Esophagus squamous epithelium (tissue), 5 donors: ENCODE data around the gene TBCD. TPM values are rescaled to one million over a fixed set of nuclear protein-coding genes. Genes with fewer than 3 reads are reported as not detected.

Experiments used
- DNase-seq: peaks from one replicate; lab custom pipeline; 2025; lab: John Stamatoyannopoulos, UW
- H3K27ac ChIP-seq, 4 donors: fragments of 200-600 bp; sonication (generic); one replicate each; pipeline ENCODE4 v1.5.1; 2016 to 2019; ENCODE audit warnings: mild to moderate bottlenecking in 1 of 4
- H3K27me3 ChIP-seq, 4 donors: fragments of 200-600 bp; sonication (generic); 1 replicate in 3 of 4; 2 replicates in 1 of 4; pipeline versions ENCODE4 v1.5.1 to v1.6.0; 2017 to 2021; ENCODE audit warnings: antibody characterized with exemption in 1 of 4
- H3K36me3 ChIP-seq, 3 donors: fragments of 200-600 bp; sonication (generic); one replicate each; pipeline ENCODE4 v1.5.1; 2016 to 2019
- H3K4me1 ChIP-seq, 3 donors: fragments of 200-600 bp; sonication (generic); one replicate each; pipeline ENCODE4 v1.5.1; 2017 to 2019
- H3K4me3 ChIP-seq, 4 donors: fragments of 200-600 bp; sonication (generic); 1 replicate in 3 of 4; 2 replicates in 1 of 4; pipeline ENCODE4 v1.5.1; 2016 to 2019; ENCODE audit warnings: mild to moderate bottlenecking in 2 of 4, moderate library complexity in 1 of 4
- H3K9me3 ChIP-seq, 3 donors: fragments of 200-600 bp; sonication (generic); one replicate each; pipeline ENCODE4 v1.5.1; 2016 to 2019
- CTCF ChIP-seq, 6 experiments: fragments of 450-650 bp in 4 of 6; fragments of 200-600 bp in 2 of 6; sonication (generic) in 2 of 6; IDR thresholded peaks; one replicate each; pipeline ENCODE4 v1.5.1; 2016 to 2019; ENCODE audit warnings: antibody characterized with exemption in 6 of 6, mild to moderate bottlenecking in 4 of 6, moderate library complexity in 4 of 6
- POLR2A ChIP-seq, 4 donors: fragments of 450-650 bp; IDR thresholded peaks; one replicate each; pipeline ENCODE4 v1.6.1; 2017; ENCODE audit warnings: antibody characterized with exemption in 4 of 4, mild to moderate bottlenecking in 4 of 4, moderate library complexity in 3 of 4
- WGBS, 2 donors: methylation state at CpG; one replicate each; pipeline ENCODE4 v1.1.5; 2018; 5-methylcytosine and 5-hydroxymethylcytosine counted together
- intact Hi-C: fragments of 100-400 bp; cut with DNase I; formaldehyde crosslinking; loops from one replicate; pipeline ENCODE4 v1.15.0; 2022
- total RNA-seq, 4 donors: library from RNA; depleted of rRNA; stranded (reverse); fragments of >200 nt; gene quantifications; one replicate each; pipeline ENCODE4 v1.1.0, GENCODE V29; 2016
- donor health status: DM: yes; HTN: yes; CAD: no.

The TBCD gene
- total RNA-seq, 4 donors from 2014 or later: 38.8 to 58.3 (median 55.0) TPM

GRCh38 chr17:82804442-82805191 is 52.8 kb downstream of the TBCD start:
- peaks cover 0 to 43% (median 0%) of the 10 kb centered on the region in 3 donors for H3K4me1 ChIP-seq
- no peaks in the 10 kb centered on the region for H3K27me3 ChIP-seq
- peaks cover 0 to 65% (median 5%) of the 10 kb centered on the region in 3 donors for H3K36me3 ChIP-seq
- 76% methylated on average over 10 of the region's 27 CpGs; no CpG with 5 or more reads in 1 of the 2 donors for WGBS, 2 donors
- no peak for DNase-seq
- peak overlapping the region in 1 of 4 donors; percentile 6 for H3K4me3 ChIP-seq
- TF ChIP-seq POLR2A (IDR thresholded peaks at IDR 0.05) (no peak), CTCF (IDR thresholded peaks at IDR 0.05) (no peak)
- peak overlapping the region; percentile 6 to 81 (median 64) for H3K27ac ChIP-seq
- intact Hi-C loops: no loop called here
- H3K9me3 ChIP-seq: no peaks in the 10 kb centered on the region

DNA sequence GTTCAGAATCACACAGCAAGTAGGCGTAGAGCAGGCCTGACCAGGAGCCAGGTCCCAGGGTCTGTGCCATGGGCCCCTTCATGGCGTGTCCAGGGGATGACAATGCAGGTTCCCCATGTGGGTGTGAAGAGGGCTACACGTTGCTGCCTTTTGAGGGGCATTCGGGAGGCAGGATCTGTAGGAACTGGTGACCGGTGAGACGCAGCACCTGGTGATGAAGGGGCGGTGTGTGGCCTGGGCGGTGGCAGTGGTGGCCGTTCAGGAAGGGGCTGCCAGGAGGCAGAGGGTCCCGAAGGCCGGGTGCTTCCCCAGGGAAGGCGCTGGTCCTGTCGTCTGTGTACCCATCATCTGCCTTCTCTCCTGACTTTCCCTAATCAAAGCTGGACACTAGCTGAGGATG is 53.4 kb downstream of the TBCD start:
- intact Hi-C loops: no loop called here
- peaks cover 0 to 43% (median 0%) of the 10 kb centered on the region in 3 donors for H3K4me1 ChIP-seq
- H3K4me3 ChIP-seq: peak overlapping the region in 1 of 4 donors; percentile 6
- H3K27me3 ChIP-seq: no peaks in the 10 kb centered on the region
- H3K27ac ChIP-seq: peak overlapping the region; percentile 6 to 81 (median 54)
- 91 to 93% methylated on average over 5 to 11 of the region's 13 CpGs for WGBS, 2 donors
- DNase-seq: no peak
- H3K9me3 ChIP-seq: no peaks in the 10 kb centered on the region
- TF ChIP-seq CTCF (IDR thresholded peaks at IDR 0.05) (no peak), POLR2A (IDR thresholded peaks at IDR 0.05) (no peak)
- peaks cover 0 to 65% (median 0%) of the 10 kb centered on the region in 3 donors for H3K36me3 ChIP-seq

DNA sequence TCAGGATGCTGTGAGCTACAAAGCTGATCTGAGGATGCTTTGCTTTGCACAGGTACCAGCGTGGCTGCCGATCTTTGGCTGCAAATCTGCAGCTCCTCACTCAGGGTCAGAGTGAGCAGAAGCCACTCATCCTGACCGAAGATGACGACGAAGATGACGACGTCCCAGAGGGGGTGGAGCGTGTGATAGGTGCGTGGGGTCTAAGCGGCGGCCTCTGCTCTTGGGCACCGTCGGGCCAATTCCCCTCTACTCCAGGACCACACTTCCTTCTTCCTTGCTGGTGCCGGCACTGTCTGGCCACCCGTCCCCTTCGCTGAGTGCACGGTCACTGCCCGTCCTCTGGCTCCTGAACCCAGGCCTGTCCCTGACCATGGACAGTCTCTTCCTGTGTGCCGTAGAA is 54.0 kb downstream of the TBCD start:
- no peaks in the 10 kb centered on the region for H3K27me3 ChIP-seq
- WGBS, 2 donors: 92 to 96% methylated on average over 12 to 19 of the region's 19 CpGs

DNA sequence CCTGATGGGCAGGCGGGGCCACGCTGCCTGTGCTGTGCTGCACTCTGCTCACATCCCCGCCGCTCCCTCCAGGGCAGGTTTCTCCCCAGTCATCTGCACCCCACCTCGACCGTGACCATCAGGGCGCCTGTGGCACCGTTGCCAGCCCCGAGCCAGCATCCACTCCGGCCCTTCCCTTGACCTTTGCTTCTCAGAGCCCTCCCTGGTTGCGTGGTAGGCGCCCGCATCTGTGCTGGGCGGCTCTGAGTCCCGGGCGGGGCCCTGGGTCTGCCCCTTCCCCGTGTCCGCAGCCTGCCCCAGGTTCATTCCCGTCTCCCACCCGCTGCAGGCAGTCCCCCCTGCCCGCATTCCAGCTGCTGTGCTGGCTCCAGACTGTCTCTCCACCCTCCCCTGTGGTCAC is 54.8 kb downstream of the TBCD start:
- H3K4me1 ChIP-seq: peaks cover 0 to 43% (median 0%) of the 10 kb centered on the region in 3 donors
- DNase-seq: no peak
- no peak overlapping the region for H3K4me3 ChIP-seq
- intact Hi-C loops: no loop called here
- WGBS, 2 donors: 93 to 95% methylated on average over 20 of the region's 21 CpGs
- H3K36me3 ChIP-seq: peaks cover 0 to 65% (median 0%) of the 10 kb centered on the region in 3 donors
- H3K27ac ChIP-seq: peak overlapping the region in 1 of 4 donors; percentile 43
- H3K9me3 ChIP-seq: no peaks in the 10 kb centered on the region
- no peaks in the 10 kb centered on the region for H3K27me3 ChIP-seq
- TF ChIP-seq CTCF (IDR thresholded peaks at IDR 0.05) (no peak), POLR2A (IDR thresholded peaks at IDR 0.05) (no peak)

More for the DNA sequence above, 54.0 kb downstream of the TBCD start:
- Histone ChIP-seq H3K4me1 (peaks cover 0 to 43% (median 0%) of the 10 kb centered on the region in 3 donors), H3K36me3 (peaks cover 0 to 65% (median 0%) of the 10 kb centered on the region in 3 donors), H3K27ac (no peak overlapping the region), H3K4me3 (no peak overlapping the region), H3K9me3 (no peaks in the 10 kb centered on the region)
- TF ChIP-seq CTCF (IDR thresholded peaks at IDR 0.05) (no peak), POLR2A (IDR thresholded peaks at IDR 0.05) (no peak)
- intact Hi-C loops: no loop called here
- no peak for DNase-seq

GRCh38 chr17:82807101-82807500 is 55.2 kb downstream of the TBCD start:
- no peaks in the 10 kb centered on the region for H3K9me3 ChIP-seq
- TF ChIP-seq CTCF (IDR thresholded peaks at IDR 0.05) (no peak), POLR2A (IDR thresholded peaks at IDR 0.05) (no peak)
- H3K4me1 ChIP-seq: peaks cover 0 to 43% (median 0%) of the 10 kb centered on the region in 3 donors
- no peaks in the 10 kb centered on the region for H3K27me3 ChIP-seq
- intact Hi-C loops: no loop called here
- WGBS, 2 donors: 44 to 94% methylated on average over 3 to 8 of the region's 9 CpGs
- H3K36me3 ChIP-seq: peaks cover 0 to 66% (median 0%) of the 10 kb centered on the region in 3 donors
- DNase-seq: no peak
- peak overlapping the region in 2 of 4 donors; percentile 2 to 43 for H3K27ac ChIP-seq
- H3K4me3 ChIP-seq: no peak overlapping the region
